ENCODE data around the gene MARK2.
A peak's percentile ranks its signal among the peaks of the same experiment; 100 is the strongest.

Gene MARK2

GRCh38 chr11:63909591-63910506 lies 70.9 kb downstream of the MARK2 start:
- no peak for DNase-seq

- no peak for DNase-seq
Measured at GRCh38 chr11:63910675-63911074, 71.8 kb downstream of the MARK2 start.

- no peak for DNase-seq
Measured at GRCh38 chr11:63911440-63911839, 72.5 kb downstream of the MARK2 start.

GRCh38 chr11:63911876-63912275 lies 73.0 kb downstream of the MARK2 start:
- no peak for DNase-seq

GRCh38 chr11:63912678-63913077 lies 73.8 kb downstream of the MARK2 start:
- no peak for DNase-seq

- DNase-seq: no peak
Measured at GRCh38 chr11:63913866-63914830, 75.2 kb downstream of the MARK2 start.

GRCh38 chr11:63914896-63915691 lies 76.2 kb downstream of the MARK2 start:
- no peak for DNase-seq

GRCh38 chr11:63915961-63916836 lies 77.3 kb downstream of the MARK2 start:
- peak; percentile 47 for DNase-seq

GRCh38 chr11:63916837-63917691 lies 78.2 kb downstream of the MARK2 start, which contains the start of gene RCOR2:
Gene RCOR2 (minus strand): TSS chr11:63917164. CDS start chr11:63916456, 708 bp downstream.
- peak; percentile 85 for DNase-seq

GRCh38 chr11:63917692-63918506 lies 79.0 kb downstream of the MARK2 start:
- peak; percentile 63 for DNase-seq

- peak; percentile 40 for DNase-seq
Measured at GRCh38 chr11:63918507-63919191, 79.7 kb downstream of the MARK2 start.

- peak; percentile 27 for DNase-seq
Measured at GRCh38 chr11:63919267-63920125, 80.6 kb downstream of the MARK2 start.

- DNase-seq: no peak
Measured at GRCh38 chr11:63920126-63920938, 81.4 kb downstream of the MARK2 start.

- DNase-seq: no peak
Measured at GRCh38 chr11:63920939-63921417, 82.1 kb downstream of the MARK2 start.

- DNase-seq: no peak
Measured at GRCh38 chr11:63922673-63923192, 83.8 kb downstream of the MARK2 start.

GRCh38 chr11:63923319-63923718 lies 84.4 kb downstream of the MARK2 start:
- DNase-seq: no peak

Data from fibroblast of skin of back (primary cell).